AG10803 (cell line): ENCODE data around the gene EGFR.

Experiments used
- DNase-seq: peaks from one replicate; pipeline ENCODE4 v3.0.0; 2010; ENCODE audit warnings: low read depth
- H3K4me3 ChIP-seq: 2 replicates; pipeline ENCODE4 v1.5.1; 2011; ENCODE audit warnings: mild to moderate bottlenecking, low read length, control low read depth
- TF ChIP-seq, protein P1 (sequence below): conservative IDR thresholded peaks from 2 replicates; pipeline ENCODE4 v1.5.1; 2011; ENCODE audit warnings: mild to moderate bottlenecking, low read length, control low read depth, inconsistent platforms

The EGFR gene

DNA sequence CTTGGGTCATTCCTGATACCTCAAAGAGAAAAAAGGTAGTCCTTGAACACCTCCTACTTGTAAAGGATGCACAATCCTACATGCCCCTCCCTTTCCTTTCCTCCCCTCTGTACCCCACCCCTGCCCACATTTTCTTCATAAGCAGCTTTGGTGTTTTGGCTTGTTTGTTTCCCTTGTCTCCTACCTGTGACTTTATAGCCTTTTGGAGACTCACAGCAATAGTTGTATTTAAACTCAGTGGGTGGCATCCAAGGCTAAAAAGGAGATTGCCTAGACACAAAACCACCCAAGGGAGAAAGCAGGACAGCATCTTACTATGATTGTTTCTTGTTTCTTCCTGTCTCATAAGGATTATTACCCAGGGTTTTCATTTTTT lies 63.4 kb downstream of the EGFR start:
- TF ChIP-seq, protein P1, sequence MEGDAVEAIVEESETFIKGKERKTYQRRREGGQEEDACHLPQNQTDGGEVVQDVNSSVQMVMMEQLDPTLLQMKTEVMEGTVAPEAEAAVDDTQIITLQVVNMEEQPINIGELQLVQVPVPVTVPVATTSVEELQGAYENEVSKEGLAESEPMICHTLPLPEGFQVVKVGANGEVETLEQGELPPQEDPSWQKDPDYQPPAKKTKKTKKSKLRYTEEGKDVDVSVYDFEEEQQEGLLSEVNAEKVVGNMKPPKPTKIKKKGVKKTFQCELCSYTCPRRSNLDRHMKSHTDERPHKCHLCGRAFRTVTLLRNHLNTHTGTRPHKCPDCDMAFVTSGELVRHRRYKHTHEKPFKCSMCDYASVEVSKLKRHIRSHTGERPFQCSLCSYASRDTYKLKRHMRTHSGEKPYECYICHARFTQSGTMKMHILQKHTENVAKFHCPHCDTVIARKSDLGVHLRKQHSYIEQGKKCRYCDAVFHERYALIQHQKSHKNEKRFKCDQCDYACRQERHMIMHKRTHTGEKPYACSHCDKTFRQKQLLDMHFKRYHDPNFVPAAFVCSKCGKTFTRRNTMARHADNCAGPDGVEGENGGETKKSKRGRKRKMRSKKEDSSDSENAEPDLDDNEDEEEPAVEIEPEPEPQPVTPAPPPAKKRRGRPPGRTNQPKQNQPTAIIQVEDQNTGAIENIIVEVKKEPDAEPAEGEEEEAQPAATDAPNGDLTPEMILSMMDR: no peak
- DNase-seq: no peak

GRCh38 chr7:55083206-55083605 lies 64.4 kb downstream of the EGFR start:
- peak; percentile 41 for DNase-seq

More for the DNA sequence above, 63.4 kb downstream of the EGFR start:
- H3K4me3 ChIP-seq: no peak overlapping the region

DNA sequence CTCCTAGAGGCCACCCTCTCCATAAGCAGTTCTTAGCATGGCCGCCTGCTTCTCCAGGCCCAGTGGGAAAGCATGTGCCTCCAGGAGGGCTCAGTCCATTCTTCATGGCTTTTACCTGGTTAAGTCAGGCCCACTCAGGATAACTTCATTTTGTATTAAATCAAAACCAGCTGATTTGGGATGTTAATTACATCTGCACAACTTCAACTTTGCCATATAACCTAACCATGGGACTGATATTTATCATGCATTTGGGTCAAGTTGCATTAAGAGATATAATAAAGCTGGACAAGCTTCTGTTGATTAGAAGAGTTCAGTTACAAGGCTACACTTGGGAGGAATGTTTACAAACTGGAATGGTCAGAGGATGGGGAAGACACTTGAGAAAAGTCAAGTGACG lies 65.5 kb downstream of the EGFR start:
- H3K4me3 ChIP-seq: no peak overlapping the region
- DNase-seq: no peak
- TF ChIP-seq, protein P1: no peak

More at GRCh38 chr7:55083206-55083605, 64.4 kb downstream of the EGFR start:
- H3K4me3 ChIP-seq: no peak overlapping the region
- TF ChIP-seq, protein P1: no peak

DNA sequence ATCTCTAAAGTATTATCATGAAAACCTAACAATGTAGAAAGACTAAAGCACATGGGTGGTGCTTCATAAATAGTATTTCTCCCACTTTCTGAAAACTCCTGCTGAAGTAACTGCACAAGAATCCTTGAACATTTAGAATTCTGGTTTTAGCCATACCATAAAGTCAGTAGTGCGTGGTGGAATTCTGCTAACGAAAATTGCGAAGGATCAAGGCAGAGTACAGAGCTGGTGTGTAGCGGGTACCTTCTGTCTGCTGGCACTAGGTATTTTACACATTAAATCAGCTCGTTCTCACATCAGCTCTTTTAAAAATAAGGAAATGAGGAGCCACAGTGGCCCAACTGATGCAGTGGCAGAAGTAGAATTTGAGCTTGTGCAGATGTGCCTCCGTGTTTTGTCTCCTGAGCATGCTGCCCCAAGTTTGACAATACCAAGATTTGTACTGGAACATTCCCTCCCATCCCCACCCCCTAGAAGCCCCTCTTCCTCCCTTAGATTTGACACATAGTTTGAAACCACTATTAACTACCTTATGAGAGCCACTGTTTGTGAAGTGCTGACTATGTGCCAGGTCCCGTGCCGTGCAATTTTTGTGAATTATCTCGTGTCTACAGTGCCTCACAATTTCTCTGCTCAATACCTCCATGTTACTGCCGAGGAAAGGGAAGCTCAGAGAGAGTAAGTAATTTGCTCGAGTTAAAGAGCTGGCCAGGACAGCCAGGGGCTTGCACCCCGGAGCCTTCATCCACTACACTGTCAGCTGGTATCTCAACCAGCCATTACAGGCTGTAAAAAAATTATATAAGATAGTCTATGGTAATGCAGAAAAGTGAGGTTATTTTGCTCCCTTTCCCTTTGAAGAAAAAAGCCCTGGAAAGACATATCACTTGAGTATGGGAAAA lies 66.9 kb downstream of the EGFR start:
- TF ChIP-seq, protein P1: no peak
- H3K4me3 ChIP-seq: peak overlapping the region; percentile 35; the same call in 1 of the 2 replicates
- DNase-seq: no peak

- peak; percentile 81 for DNase-seq
- H3K4me3 ChIP-seq: peak overlapping the region; percentile 60
- TF ChIP-seq, protein P1: 0 out of 2 replicates have a peak, but pooled peaks have one; percentile 4
These were observed 67.8 kb downstream of the EGFR start for GRCh38 chr7:55086413-55087201.

- no peak overlapping the region for H3K4me3 ChIP-seq
- DNase-seq: no peak
These were observed 68.7 kb downstream of the EGFR start for GRCh38 chr7:55087521-55087961.

More at GRCh38 chr7:55087521-55087961, 68.7 kb downstream of the EGFR start:
- TF ChIP-seq, protein P1: no peak
